Psoas muscle (tissue), 8 donors: Measurements from ENCODE around the gene HLCS. TPM values are rescaled to one million over a fixed set of nuclear protein-coding genes. Genes with fewer than 3 reads are reported as not detected.
"Not testable (repeated sequence)": the region's sequence is repeated elsewhere in the genome, so short reads cannot be mapped to it uniquely, and the experiment has no call there.

Experiments used
- ATAC-seq, 4 donors: fragments of 200-7000 bp; cut with Tn5 transposase; one replicate each; pipeline ENCODE4 v1.9.1; 2020; ENCODE audit warnings: moderate library complexity in 3 of 4, mild to moderate bottlenecking in 2 of 4
- DNase-seq, 2 donors: peaks; one replicate each; pipeline ENCODE4 v3.0.0-alpha.2; 2020
- H3K27ac ChIP-seq: fragments of 200-600 bp; one replicate; pipeline ENCODE4 v1.8.0; 2022
- H3K27me3 ChIP-seq, 3 donors: fragments of 200-600 bp in 1 of 3; one replicate each; pipeline versions ENCODE4 v1.6.1 to v1.8.0; 2013 to 2022; ENCODE audit warnings: low read length in 2 of 3, mild to moderate bottlenecking in 2 of 3, moderate library complexity in 1 of 3; ENCODE audit not compliant: insufficient read depth in 3 of 3
- H3K36me3 ChIP-seq, 2 donors: fragments of 200-600 bp in 1 of 2; one replicate each; pipeline versions ENCODE4 v1.6.1 to v1.8.0; 2013 to 2022; ENCODE audit warnings: low read depth in 1 of 2, mild to moderate bottlenecking in 1 of 2, moderate library complexity in 1 of 2; ENCODE audit not compliant: insufficient read depth in 1 of 2
- H3K4me1 ChIP-seq: fragments of 200-600 bp; one replicate; pipeline ENCODE4 v1.8.0; 2022
- H3K4me3 ChIP-seq: fragments of 200-600 bp; one replicate; pipeline ENCODE4 v1.8.0; 2022; ENCODE audit warnings: mild to moderate bottlenecking
- H3K9me3 ChIP-seq: fragments of 200-600 bp; one replicate; pipeline ENCODE4 v1.8.0; 2022
- CTCF ChIP-seq: fragments of 200-600 bp; IDR thresholded peaks from one replicate; pipeline ENCODE4 v1.8.0; 2022; ENCODE audit warnings: antibody characterized with exemption
- WGBS, 3 donors: extraction: QIAGEN DNeasy Blood & Tissue Kit; methylation state at CpG; one replicate each; pipeline versions ENCODE4 v1.1.6 to v1.1.7; 2013; 5-methylcytosine and 5-hydroxymethylcytosine counted together
- intact Hi-C, 2 donors: fragments of 100-400 bp; cut with DNase I; formaldehyde crosslinking; loops; one replicate each; pipeline versions ENCODE4 v1.11.0 to v1.14.2; 2022
- polyA plus RNA-seq, 3 donors: library from polyadenylated mRNA; stranded (reverse); fragments of 200-250 nt; gene quantifications; one replicate each; pipeline ENCODE4 v1.2.3, GENCODE V29; 2013
- total RNA-seq, 4 donors: library from RNA; stranded (reverse); fragmentation: NEBNext Ultra II Directional in 2 of 4; extraction: Animal tissue kit (Norgen Biotek cat#: 25700) in 2 of 4; gene quantifications; one replicate each; pipeline versions ENCODE4 v1.2.1 to v1.2.4, GENCODE V29; 2021 to 2023
- donor health status: healthy with polysubstance abuse.
- donor health status: DM: no; HTN: no; CAD: no; lungs with moderate emphysema.
- donor health status: Bipolar disorder and iron deficiency.
- donor health status: healthy.
- donor health status: DM: yes; HTN: yes; CAD: no.
- donor health status: DM: no; HTN: no; CAD: no.
- donor health status: DM: no; HTN: no; CAD: no.
- donor health status: DM: yes; HTN: yes; CAD: no.

Gene HLCS
- total and polyA plus RNA-seq, 7 donors, result 3.6 to 13.5 (median 8.1) TPM

GRCh38 chr21:36955783-36956182 is 10.7 kb downstream of the HLCS start:
- WGBS, 3 donors, result 92 to 96% (median 96%) methylated on average over 4 of the region's 4 CpGs
- TF ChIP-seq CTCF, result no peak
- Histone ChIP-seq H3K4me3 (no peak overlapping the region), H3K36me3 (peaks cover 0 to 25% of the 10 kb centered on the region in 2 donors), H3K9me3 (no peaks in the 10 kb centered on the region), H3K4me1 (no peaks in the 10 kb centered on the region), H3K27ac (no peak overlapping the region), H3K27me3 (no peaks in the 10 kb centered on the region)
- no peak for DNase-seq
- no peak for ATAC-seq
- intact Hi-C loops, result no loop called here

- DNase-seq, H3K27ac ChIP-seq, ATAC-seq, H3K9me3 ChIP-seq, H3K4me3 ChIP-seq, H3K27me3 ChIP-seq, H3K4me1 ChIP-seq, intact Hi-C loops: not testable (repeated sequence)
- H3K36me3 ChIP-seq, result peaks cover 4 to 22% of the 10 kb centered on the region in 2 donors
- WGBS, 3 donors, result 97 to 100% (median 97%) methylated on average over 12 of the region's 12 CpGs
These were observed 14.1 kb downstream of the HLCS start for GRCh38 chr21:36952331-36952730.

- Histone ChIP-seq H3K9me3 (peaks cover 4% of the 10 kb centered on the region), H3K36me3 (peaks cover 4 to 25% of the 10 kb centered on the region in 2 donors), H3K27ac (no peak overlapping the region), H3K27me3 (no peaks in the 10 kb centered on the region), H3K4me1 (no peaks in the 10 kb centered on the region), H3K4me3 (no peak overlapping the region)
- ATAC-seq (peak in 1 of 4 donors; percentile 54), DNase-seq (no peak)
- no peak for TF ChIP-seq CTCF
- WGBS, 3 donors, result 89 to 96% (median 92%) methylated on average over 6 of the region's 6 CpGs
- intact Hi-C loops, result no loop called here
These were observed 17.0 kb downstream of the HLCS start for GRCh38 chr21:36949171-36950141.

GRCh38 chr21:36948686-36949085 is 17.8 kb downstream of the HLCS start:
- peaks cover 4 to 23% of the 10 kb centered on the region in 2 donors for H3K36me3 ChIP-seq
- H3K4me1 ChIP-seq, result no peaks in the 10 kb centered on the region
- no peak overlapping the region for H3K4me3 ChIP-seq
- DNase-seq (no peak), ATAC-seq (no peak)
- intact Hi-C loops, result no loop called here
- no peaks in the 10 kb centered on the region for H3K27me3 ChIP-seq
- no peak for TF ChIP-seq CTCF
- 95 to 98% (median 95%) methylated on average over 6 of the region's 6 CpGs for WGBS, 3 donors
- peaks cover 4% of the 10 kb centered on the region for H3K9me3 ChIP-seq
- no peak overlapping the region for H3K27ac ChIP-seq

- Histone ChIP-seq H3K9me3 (peaks cover 4% of the 10 kb centered on the region), H3K36me3 (peaks cover 4 to 19% of the 10 kb centered on the region in 2 donors), H3K4me1 (no peaks in the 10 kb centered on the region), H3K27me3 (no peaks in the 10 kb centered on the region), H3K27ac (no peak overlapping the region), H3K4me3 (no peak overlapping the region)
- WGBS, 3 donors, result 53 to 63% (median 56%) methylated on average over 11 of the region's 11 CpGs
- no peak for DNase-seq
- no peak for ATAC-seq
- TF ChIP-seq CTCF, result no peak
- intact Hi-C loops, result no loop called here
These were observed 19.5 kb downstream of the HLCS start for GRCh38 chr21:36946949-36947356.
